ENCODE measurements around the gene ALMS1.
"Not testable (repeated sequence)": the region's sequence is repeated elsewhere in the genome, so short reads cannot be mapped to it uniquely, and the experiment has no call there.

- TF ChIP-seq EZH2 (IDR thresholded peaks at IDR 0.05; ENCODE audit: low read length): not testable (repeated sequence)
- TF ChIP-seq, protein P1, sequence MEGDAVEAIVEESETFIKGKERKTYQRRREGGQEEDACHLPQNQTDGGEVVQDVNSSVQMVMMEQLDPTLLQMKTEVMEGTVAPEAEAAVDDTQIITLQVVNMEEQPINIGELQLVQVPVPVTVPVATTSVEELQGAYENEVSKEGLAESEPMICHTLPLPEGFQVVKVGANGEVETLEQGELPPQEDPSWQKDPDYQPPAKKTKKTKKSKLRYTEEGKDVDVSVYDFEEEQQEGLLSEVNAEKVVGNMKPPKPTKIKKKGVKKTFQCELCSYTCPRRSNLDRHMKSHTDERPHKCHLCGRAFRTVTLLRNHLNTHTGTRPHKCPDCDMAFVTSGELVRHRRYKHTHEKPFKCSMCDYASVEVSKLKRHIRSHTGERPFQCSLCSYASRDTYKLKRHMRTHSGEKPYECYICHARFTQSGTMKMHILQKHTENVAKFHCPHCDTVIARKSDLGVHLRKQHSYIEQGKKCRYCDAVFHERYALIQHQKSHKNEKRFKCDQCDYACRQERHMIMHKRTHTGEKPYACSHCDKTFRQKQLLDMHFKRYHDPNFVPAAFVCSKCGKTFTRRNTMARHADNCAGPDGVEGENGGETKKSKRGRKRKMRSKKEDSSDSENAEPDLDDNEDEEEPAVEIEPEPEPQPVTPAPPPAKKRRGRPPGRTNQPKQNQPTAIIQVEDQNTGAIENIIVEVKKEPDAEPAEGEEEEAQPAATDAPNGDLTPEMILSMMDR (optimal IDR thresholded peaks at IDR 0.05 in 1 of 3, IDR thresholded peaks at IDR 0.05 in 1 of 3, conservative IDR thresholded peaks at IDR 0.05 in 1 of 3; ENCODE audit: extremely low read depth in 1 of 3, insufficient read depth in 2 of 3, low read length in 3 of 3): not testable (repeated sequence)
Measured at GRCh38 chr2:73510470-73510869, 124.8 kb downstream of the ALMS1 start.

Measured in keratinocyte (primary cell).